ENCODE measurements around the gene PHACTR1.

GRCh38 chr6:13066820-13067219 lies 350.3 kb downstream of the PHACTR1 start:
- TF ChIP-seq JUN (IDR thresholded peaks at IDR 0.05; ENCODE audit: borderline replicate concordance, low read depth, low read length) (no peak), JUN (CRISPR knock-in tag; IDR thresholded peaks at IDR 0.05; ENCODE audit: borderline replicate concordance) (no peak), TCF7L2 (IDR thresholded peaks at IDR 0.05; ENCODE audit: low read depth, low read length) (no peak), YY1 (IDR thresholded peaks at IDR 0.05; ENCODE audit: borderline replicate concordance in 1 of 3, control insufficient read depth in 1 of 3, extremely low read depth in 1 of 3, insufficient read depth in 3 of 3, insufficient read length in 1 of 3, insufficient replicate concordance in 2 of 3, low read depth in 1 of 3, low read length in 2 of 3) (no peak), POLR2A (conservative IDR thresholded peaks at IDR 0.05) (no peak), EP300 (IDR thresholded peaks at IDR 0.05; ENCODE audit: low read length) (no peak), EGR1 (conservative IDR thresholded peaks at IDR 0.05) (no peak), SMC3 (conservative IDR thresholded peaks at IDR 0.05; ENCODE audit: insufficient read depth, low read depth, low read length) (no peak)
- TF ChIP-seq, protein P1, sequence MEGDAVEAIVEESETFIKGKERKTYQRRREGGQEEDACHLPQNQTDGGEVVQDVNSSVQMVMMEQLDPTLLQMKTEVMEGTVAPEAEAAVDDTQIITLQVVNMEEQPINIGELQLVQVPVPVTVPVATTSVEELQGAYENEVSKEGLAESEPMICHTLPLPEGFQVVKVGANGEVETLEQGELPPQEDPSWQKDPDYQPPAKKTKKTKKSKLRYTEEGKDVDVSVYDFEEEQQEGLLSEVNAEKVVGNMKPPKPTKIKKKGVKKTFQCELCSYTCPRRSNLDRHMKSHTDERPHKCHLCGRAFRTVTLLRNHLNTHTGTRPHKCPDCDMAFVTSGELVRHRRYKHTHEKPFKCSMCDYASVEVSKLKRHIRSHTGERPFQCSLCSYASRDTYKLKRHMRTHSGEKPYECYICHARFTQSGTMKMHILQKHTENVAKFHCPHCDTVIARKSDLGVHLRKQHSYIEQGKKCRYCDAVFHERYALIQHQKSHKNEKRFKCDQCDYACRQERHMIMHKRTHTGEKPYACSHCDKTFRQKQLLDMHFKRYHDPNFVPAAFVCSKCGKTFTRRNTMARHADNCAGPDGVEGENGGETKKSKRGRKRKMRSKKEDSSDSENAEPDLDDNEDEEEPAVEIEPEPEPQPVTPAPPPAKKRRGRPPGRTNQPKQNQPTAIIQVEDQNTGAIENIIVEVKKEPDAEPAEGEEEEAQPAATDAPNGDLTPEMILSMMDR (IDR thresholded peaks at IDR 0.05 in 2 of 3, conservative IDR thresholded peaks at IDR 0.05 in 1 of 3; ENCODE audit: insufficient read depth in 2 of 3, low read depth in 1 of 3, low read length in 3 of 3): no peak
